Measurements from ENCODE around the gene TMEM167B. TPM values are rescaled to one million over a fixed set of nuclear protein-coding genes. Genes with fewer than 3 reads are reported as not detected.

Gene TMEM167B
- total and polyA plus RNA-seq, 2 of the 4 experiments (the other 2 are of a cell fraction), result 21.6 to 32.1 TPM

DNA sequence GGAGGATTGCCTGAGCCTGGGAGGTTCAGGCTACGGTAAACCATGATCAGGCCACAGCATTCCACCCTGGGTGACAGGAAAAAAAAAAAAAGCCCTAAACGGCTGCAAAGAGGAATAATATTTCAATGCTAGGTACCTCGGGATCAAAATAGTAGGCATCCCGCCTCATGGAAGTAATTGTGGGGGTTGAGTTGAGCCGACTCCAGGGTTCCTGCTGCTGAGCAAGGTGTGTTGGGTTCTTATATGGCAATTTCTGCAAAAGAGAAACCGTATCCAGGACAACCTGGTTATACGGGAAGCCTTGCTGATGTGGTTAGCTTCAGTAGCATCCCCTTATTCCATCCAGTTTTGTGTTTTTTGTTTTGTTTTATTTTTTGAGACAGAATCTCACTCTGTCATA lies 17.2 kb downstream of the TMEM167B start:
- dilution Hi-C loops (cut with HindIII; ENCODE audit: low sequenced_read_pairs, unreplicated experiment), result no loop called here

More for the DNA sequence above, 17.2 kb downstream of the TMEM167B start:
- no peak for TF ChIP-seq RAD21 (IDR thresholded peaks at IDR 0.05; ENCODE audit: low read length)
- no peak for TF ChIP-seq FOS (IDR thresholded peaks at IDR 0.05; ENCODE audit: low read depth, low read length)
- no peak for TF ChIP-seq RCOR1 (IDR thresholded peaks at IDR 0.05; ENCODE audit: insufficient replicate concordance, low read length)
- TF ChIP-seq MAZ (IDR thresholded peaks at IDR 0.05; ENCODE audit: borderline replicate concordance, low read depth, low read length), result no peak
- TF ChIP-seq, protein P1, sequence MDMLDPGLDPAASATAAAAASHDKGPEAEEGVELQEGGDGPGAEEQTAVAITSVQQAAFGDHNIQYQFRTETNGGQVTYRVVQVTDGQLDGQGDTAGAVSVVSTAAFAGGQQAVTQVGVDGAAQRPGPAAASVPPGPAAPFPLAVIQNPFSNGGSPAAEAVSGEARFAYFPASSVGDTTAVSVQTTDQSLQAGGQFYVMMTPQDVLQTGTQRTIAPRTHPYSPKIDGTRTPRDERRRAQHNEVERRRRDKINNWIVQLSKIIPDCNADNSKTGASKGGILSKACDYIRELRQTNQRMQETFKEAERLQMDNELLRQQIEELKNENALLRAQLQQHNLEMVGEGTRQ (IDR thresholded peaks at IDR 0.05; ENCODE audit: low read depth, low read length), result no peak
- no peak for TF ChIP-seq RFX5 (IDR thresholded peaks at IDR 0.05; ENCODE audit: low read depth, low read length)
- TF ChIP-seq CEBPB (IDR thresholded peaks at IDR 0.05; ENCODE audit: low read depth, low read length), result no peak
- TF ChIP-seq CHD1 (IDR thresholded peaks at IDR 0.05; ENCODE audit: low read depth, low read length), result no peak
- no peak for TF ChIP-seq SMC3 (IDR thresholded peaks at IDR 0.05; ENCODE audit: low read depth, low read length)
- no peak for TF ChIP-seq POLR2A (IDR thresholded peaks at IDR 0.05; ENCODE audit: low read depth, low read length)
- TF ChIP-seq, protein P2, sequence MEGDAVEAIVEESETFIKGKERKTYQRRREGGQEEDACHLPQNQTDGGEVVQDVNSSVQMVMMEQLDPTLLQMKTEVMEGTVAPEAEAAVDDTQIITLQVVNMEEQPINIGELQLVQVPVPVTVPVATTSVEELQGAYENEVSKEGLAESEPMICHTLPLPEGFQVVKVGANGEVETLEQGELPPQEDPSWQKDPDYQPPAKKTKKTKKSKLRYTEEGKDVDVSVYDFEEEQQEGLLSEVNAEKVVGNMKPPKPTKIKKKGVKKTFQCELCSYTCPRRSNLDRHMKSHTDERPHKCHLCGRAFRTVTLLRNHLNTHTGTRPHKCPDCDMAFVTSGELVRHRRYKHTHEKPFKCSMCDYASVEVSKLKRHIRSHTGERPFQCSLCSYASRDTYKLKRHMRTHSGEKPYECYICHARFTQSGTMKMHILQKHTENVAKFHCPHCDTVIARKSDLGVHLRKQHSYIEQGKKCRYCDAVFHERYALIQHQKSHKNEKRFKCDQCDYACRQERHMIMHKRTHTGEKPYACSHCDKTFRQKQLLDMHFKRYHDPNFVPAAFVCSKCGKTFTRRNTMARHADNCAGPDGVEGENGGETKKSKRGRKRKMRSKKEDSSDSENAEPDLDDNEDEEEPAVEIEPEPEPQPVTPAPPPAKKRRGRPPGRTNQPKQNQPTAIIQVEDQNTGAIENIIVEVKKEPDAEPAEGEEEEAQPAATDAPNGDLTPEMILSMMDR (conservative IDR thresholded peaks at IDR 0.05; ENCODE audit: low read depth, low read length), result no peak
- intact Hi-C loops (cut with micrococcal nuclease) (no loop called here), in situ Hi-C loops (cut with MboI; ENCODE audit: low sequenced_read_pairs) (no loop called here)
- 100% methylated on average over 1 of the region's 7 CpGs; no CpG with 5 or more reads in 1 of the 2 experiments for WGBS, 2 experiments (ENCODE audit: extremely low coverage in 2 of 2, insufficient read length in 1 of 2)
- no peak overlapping the region for H4K8ac ChIP-seq (ENCODE audit: low read depth in 2 of 2, low read length in 2 of 2)
- no peak overlapping the region for H3K27ac ChIP-seq (ENCODE audit: insufficient read depth, low read length)
- H3K9me1 ChIP-seq (ENCODE audit: insufficient read depth, low read length), result no peaks in the 10 kb centered on the region
- H3K4me1 ChIP-seq (ENCODE audit: control insufficient read depth, insufficient read depth, low read length), result no peaks in the 10 kb centered on the region
- BruUV-seq (replicated peaks), result no TSS peak
- ChIA-PET CTCF (no interaction called here), POLR2A (ENCODE audit: unreplicated experiment) (no interaction called here)
- no peak for DNase-seq
- H3K23ac ChIP-seq (ENCODE audit: low read depth, low read length), result no peak overlapping the region
- no peaks in the 10 kb centered on the region for H3K9me3 ChIP-seq (ENCODE audit: control insufficient read depth, insufficient read depth, low read length)
- no peak overlapping the region for H2AK9ac ChIP-seq (replicated peaks; ENCODE audit: low read depth, low read length, poor library complexity)
- H3K4ac ChIP-seq (ENCODE audit: low read depth, low read length), result no peak overlapping the region
- H2AK5ac ChIP-seq (ENCODE audit: low read depth, low read length), result no peak overlapping the region
- H3K36me3 ChIP-seq (ENCODE audit: control insufficient read depth, insufficient read depth, low read length), result peaks cover 2% of the 10 kb centered on the region; the same call in 1 of the 2 replicates
- H3K4me2 ChIP-seq (ENCODE audit: low read depth, low read length), result no peak overlapping the region
- H4K20me1 ChIP-seq (ENCODE audit: insufficient read depth, low read length), result no peaks in the 10 kb centered on the region; the same call in 1 of the 2 replicates
- no peak overlapping the region for H4K5ac ChIP-seq (ENCODE audit: low read depth, low read length)
- H3K79me1 ChIP-seq (ENCODE audit: low read depth in 1 of 2, low read length in 2 of 2), result peaks cover 0 to 10% of the 10 kb centered on the region in 2 experiments; a peak in 2 of 4 replicates
- ATAC-seq (ENCODE audit: low read depth), result no peak
- H3K18ac ChIP-seq (ENCODE audit: low read depth, low read length), result no peak overlapping the region
- no peak overlapping the region for H3K4me3 ChIP-seq (ENCODE audit: insufficient read depth, low read depth, low read length)
- no peak overlapping the region for H2BK15ac ChIP-seq (ENCODE audit: low read depth, low read length)
- no peak overlapping the region for H2BK5ac ChIP-seq (ENCODE audit: low read depth, low read length, poor library complexity, severe bottlenecking)
- no peak overlapping the region for H2BK120ac ChIP-seq (ENCODE audit: low read depth, low read length)
- H4K91ac ChIP-seq (ENCODE audit: insufficient read depth, low read depth, low read length), result no peak overlapping the region
- H3K14ac ChIP-seq (replicated peaks; ENCODE audit: low read depth, low read length), result no peak overlapping the region
- H3K9ac ChIP-seq (ENCODE audit: low read depth, low read length), result no peak overlapping the region
- H2AFZ ChIP-seq (replicated peaks; ENCODE audit: low read length, poor library complexity), result no peak overlapping the region
- no peak overlapping the region for H2BK20ac ChIP-seq (ENCODE audit: low read depth, low read length)
- H3K56ac ChIP-seq (ENCODE audit: extremely low read depth, insufficient read depth, low read length), result no peak overlapping the region
- peaks cover 5% of the 10 kb centered on the region; the same call in 1 of the 2 replicates for H3K27me3 ChIP-seq (ENCODE audit: control insufficient read depth, insufficient read depth, low read length)
